Measurements from ENCODE around the gene COMMD1.
"Not testable (repeated sequence)": the region's sequence is repeated elsewhere in the genome, so short reads cannot be mapped to it uniquely, and the experiment has no call there.

Gene COMMD1

GRCh38 chr2:61924895-61925663 lies 19.6 kb downstream of the COMMD1 start:
- DNase-seq = no peak

- no peak for DNase-seq
Measured at GRCh38 chr2:61926531-61927477, 21.3 kb downstream of the COMMD1 start.

DNA sequence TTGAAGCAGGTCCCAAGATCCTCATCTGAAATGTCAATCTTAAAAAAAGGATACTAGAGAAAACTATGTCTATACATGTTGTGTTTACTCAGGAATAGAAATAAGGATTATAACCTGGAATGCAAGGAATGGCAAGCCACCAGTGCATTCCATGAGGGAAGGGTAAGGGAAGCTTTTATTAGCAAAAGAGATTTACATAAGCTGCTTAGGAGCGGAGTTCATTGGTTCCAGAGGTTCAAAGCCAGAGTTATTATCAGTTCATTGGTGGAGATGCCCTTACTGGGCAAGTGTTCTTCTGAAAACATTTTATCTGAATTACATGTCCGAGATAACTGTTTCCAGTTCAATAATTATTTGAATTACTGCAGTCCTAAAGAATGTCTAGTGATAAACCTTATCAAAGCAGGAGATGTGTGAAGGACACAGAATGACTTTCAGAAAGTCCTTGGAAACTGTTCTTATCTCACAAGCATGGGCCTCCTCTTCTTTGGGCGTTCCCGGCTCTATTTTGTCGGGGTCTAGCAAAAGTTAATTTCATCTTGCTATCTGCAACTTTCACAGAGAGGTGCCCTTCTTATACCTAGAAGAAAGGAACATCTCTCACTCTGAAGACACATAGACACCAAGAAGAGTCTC lies 23.5 kb downstream of the COMMD1 start:
- no peak for DNase-seq

GRCh38 chr2:61937098-61937497 lies 31.6 kb downstream of the COMMD1 start:
- no peak for DNase-seq

DNA sequence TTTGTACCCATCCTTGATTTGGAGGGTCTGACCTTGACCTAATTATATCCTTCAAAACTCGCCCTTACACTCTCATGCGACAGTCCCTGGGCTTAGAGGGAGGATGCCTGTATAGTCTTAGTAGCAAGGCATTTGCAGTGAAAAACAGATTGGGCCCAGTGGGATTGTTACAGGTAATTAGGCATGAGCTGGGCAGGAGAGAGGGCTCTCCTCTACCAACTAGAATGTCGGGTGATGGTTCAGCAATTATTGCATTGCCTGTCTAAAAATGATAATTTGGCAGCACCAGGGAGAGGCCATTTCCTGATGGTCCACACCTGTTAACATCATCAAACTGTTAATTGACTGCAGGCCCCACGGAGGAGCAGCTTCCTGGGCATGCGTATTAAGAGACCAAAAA lies 32.4 kb downstream of the COMMD1 start:
- no peak for DNase-seq

DNA sequence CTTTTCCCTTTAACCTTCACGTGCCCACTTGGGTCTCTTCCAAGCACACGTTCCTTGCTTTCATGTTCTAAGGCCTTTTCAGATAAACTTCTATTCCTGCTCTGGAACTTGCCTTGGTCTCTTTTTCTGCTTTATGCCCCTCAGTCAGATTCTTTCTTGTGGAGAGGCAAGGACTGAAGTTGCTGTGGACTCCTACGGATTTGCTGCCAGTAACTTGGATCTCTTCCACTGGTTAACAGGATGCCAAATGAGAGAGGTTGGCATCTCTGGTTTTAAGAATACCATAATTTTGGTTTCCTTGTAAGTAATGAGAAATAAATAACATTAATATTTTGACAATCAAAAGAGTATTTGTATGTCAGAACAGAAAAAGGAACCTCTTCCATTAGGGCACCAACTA lies 33.0 kb downstream of the COMMD1 start:
- DNase-seq = no peak

DNA sequence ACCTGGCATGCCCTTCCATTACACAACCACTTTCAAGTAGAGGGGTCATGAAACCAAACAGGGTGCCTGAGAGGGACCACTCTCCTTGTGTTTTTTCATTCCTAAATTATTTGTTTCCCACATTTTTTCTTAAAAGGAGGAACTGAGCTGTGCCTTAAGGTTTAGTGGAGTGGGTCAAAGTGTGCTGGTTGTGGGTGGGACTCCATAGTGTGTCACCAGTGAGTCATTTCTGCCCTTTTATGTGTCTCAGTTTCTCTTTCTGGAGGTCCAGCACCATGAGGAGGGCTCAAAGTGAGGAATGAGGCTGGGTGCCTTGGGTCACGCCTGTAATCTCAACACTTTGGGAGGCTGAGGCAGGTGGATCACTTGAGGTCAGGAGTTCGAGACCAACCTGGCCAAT lies 37.8 kb downstream of the COMMD1 start:
- no peak for DNase-seq

- DNase-seq = no peak
Measured at GRCh38 chr2:61946666-61947065, 41.2 kb downstream of the COMMD1 start.

DNA sequence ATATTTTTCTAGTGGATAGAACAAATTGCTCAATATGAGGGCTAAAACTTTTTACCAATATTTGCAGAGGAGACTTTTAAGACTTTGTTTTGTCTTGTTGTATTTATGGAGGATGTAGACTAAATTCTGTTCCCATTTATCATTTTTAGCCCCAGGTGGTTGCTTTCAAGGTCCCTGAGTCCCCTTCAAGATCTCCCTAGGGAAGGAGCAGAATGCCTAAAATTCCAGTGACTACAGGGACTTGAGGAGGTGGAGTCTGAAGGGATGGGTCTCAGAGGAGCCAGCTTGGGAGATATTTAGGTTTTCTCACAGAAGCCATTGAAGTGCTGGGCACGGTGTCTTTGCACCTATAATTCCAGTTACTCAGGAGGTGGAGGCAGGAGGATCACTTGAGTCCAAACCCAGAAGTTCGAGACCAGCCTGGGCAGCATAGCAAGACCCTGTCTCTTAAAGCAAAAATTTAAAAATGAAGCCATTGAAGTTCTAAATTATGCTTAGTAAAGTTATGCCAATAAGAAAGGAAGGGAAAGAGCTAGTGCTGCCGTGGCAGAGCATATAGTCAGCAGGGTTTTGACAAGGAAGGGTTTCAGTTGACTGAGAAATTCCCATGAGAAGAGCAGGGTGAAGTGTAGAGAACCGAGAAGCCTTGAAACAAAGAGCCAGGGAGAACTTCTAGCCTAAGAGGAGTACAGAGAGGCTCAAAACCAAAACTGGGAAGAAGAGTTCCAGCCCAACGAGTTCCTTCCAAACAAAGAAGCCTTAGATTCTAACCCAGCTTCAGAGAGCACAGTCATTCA lies 43.4 kb downstream of the COMMD1 start:
- no peak for DNase-seq

- DNase-seq = no peak
Measured at GRCh38 chr2:61949458-61949713, 43.9 kb downstream of the COMMD1 start.

- DNase-seq = no peak
Measured at GRCh38 chr2:61949714-61950560, 44.5 kb downstream of the COMMD1 start.

GRCh38 chr2:61950571-61951315 lies 45.3 kb downstream of the COMMD1 start:
- no peak for DNase-seq

DNA sequence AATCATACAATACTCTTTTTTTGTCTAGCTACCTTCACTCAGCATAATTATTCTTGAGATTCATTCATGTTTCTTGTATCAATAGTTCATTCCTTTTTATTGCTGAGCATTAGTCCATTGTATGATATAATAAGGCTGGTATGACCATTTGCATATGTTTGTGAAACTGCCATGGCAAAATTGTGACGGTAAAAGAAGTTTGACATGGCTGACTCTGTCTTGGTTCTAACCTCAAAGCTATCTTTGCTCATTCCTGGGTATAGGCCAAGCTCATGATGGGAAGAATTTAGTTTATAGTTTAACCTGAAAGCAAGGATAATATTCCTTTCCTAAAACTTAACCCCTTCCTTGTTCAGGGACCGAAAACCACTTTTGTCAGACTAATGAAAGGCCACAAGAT lies 46.4 kb downstream of the COMMD1 start:
- no peak for DNase-seq

GRCh38 chr2:61952288-61952687 lies 46.8 kb downstream of the COMMD1 start:
- DNase-seq = no peak

DNA sequence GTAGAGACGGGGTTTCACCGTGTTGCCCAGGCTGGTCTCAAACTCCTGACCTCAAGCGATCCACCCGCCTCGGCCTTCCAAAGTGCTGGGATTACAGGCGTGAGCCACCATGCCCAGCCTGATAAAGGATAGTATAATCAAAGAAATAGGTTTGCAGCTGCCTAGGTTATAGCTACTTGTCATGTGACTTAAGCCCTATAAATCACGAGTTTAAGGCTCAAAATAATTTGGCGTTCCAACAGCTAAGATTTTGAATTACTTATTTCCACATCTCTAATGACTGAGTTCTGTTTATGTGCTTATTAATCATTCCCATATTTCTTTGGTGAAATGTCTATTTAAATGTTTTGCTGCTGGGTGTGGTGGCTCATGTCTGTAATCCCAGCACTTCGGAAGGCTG lies 49.4 kb downstream of the COMMD1 start:
- not testable (repeated sequence) for DNase-seq

GRCh38 chr2:61959381-61960293 lies 54.2 kb downstream of the COMMD1 start:
- DNase-seq = no peak

DNA sequence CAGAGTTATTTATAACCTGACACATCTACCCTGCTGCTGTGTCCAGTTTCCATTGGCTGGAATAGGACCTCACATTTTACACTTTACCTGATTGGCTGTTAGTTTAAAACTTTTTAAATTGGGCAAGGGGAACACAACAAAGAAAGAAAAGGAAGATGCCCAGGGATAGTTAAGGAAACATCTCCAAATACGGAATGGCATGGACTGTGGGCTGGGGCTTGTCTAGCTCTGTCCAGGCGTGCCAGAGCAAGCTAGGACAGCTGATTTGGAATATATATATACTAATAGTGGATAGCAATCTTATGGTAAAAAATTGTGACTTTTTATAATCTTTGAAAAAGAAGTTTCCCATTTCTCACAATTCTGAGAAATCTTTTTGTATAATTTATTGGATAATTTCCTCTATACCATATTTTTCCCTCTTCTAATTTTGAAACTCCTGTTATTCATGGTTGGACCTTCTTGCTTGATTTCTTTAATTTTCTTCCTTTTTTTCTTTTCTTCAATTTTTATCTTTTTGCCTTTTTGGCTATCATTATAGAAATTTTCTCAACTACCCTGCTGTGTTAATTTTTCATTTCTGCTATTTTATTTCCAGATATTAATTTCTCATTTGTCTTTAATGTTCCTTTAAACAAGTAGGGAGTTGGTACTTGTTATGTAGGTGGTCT lies 55.9 kb downstream of the COMMD1 start:
- no peak for DNase-seq

DNA sequence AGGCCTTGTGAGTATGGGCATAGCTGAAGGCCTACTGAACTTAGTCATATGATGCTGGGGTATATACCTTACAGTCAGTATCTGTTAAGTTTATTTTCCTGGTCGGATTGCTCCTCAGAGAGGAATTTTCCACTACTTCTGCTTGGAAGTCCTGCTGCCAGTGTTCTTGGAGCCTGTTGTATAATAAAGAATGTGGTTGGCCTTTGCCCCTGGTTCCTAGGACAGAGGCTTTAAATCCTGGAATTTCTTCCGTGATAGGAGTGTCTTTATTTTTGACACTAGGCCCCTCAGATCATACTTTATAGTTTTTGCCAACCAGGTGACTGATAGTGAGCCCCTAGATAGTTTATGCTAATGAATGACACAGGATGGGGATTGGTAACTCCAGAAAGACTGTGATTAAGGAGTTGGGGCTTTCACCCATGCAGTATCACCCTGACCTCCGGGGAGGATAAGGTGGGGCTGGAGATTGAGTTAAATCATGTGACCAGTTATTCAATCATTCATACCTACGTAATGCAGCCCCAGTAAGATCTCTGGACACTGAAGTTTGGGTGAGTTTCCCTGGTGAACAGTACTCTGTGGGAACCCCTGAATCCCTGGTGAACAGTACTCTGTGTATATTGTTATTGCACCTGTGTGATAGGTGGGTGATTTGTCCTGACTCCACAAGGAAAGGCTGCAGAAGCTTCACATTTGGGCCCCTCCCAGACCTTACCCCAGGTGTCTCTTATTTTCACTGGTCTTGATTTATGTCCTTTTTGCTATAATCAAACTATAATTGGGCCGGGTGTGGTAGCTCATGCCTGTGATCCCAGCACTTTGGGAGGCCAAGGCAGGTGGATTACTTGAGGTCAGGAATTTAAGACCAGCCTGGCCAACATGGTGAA lies 56.9 kb downstream of the COMMD1 start:
- no peak for DNase-seq

All from GDM1 (cell line).